Caco-2 (cell line): ENCODE data around the gene ATAD2B. TPM values are rescaled to one million over a fixed set of nuclear protein-coding genes. Genes with fewer than 3 reads are reported as not detected.

Source experiments
- Bru-seq: library from RNA; stranded (reverse); fragments of 400-500 nt; gene quantifications from one replicate; lab custom pipeline; 2021; lab: Mats Ljungman, UMichigan
- BruChase-seq, 2 experiments: library from RNA; stranded (reverse); fragments of 400-500 nt; gene quantifications; one replicate each; lab custom pipeline; 2021; lab: Mats Ljungman, UMichigan
- BruUV-seq: library from RNA; stranded (reverse); fragments of 400-500 nt; replicated peaks from 2 replicates; lab custom pipeline; 2021; lab: Mats Ljungman, UMichigan
- CTCF ChIA-PET: fragments of 300-600 bp; sonication (Branson Sonifier 250); formaldehyde crosslinking; loops from one replicate; lab custom pipeline; 2022; ENCODE audit warnings: antibody characterized with exemption; lab: Charles Lee
- POLR2A ChIA-PET: fragments of 300-600 bp; sonication (Branson Sonifier 250); formaldehyde crosslinking; loops from one replicate; lab custom pipeline; 2022; ENCODE audit warnings: antibody characterized with exemption; lab: Charles Lee
- DNase-seq, 2 experiments: peaks; one replicate each; pipeline versions ENCODE4 v3.0.0 to v3.0.0-alpha.2; 2020 to 2022
- H3K27me3 ChIP-seq: replicated peaks from 2 replicates; pipeline ENCODE4 v1.6.0; 2011; ENCODE audit warnings: low read length; ENCODE audit not compliant: control insufficient read depth, insufficient read depth
- H3K36me3 ChIP-seq: 2 replicates; pipeline ENCODE4 v1.5.1; 2011; ENCODE audit warnings: low read length; ENCODE audit not compliant: control insufficient read depth, insufficient read depth
- H3K4me1 ChIP-seq: fragments of 250-450 bp; sonication (Bioruptor Pico); 2 replicates; pipeline ENCODE4 v1.5.1; 2020; ENCODE audit warnings: mild to moderate bottlenecking
- H3K4me3 ChIP-seq: 2 replicates; pipeline ENCODE4 v1.5.1; 2011; ENCODE audit warnings: low read depth, mild to moderate bottlenecking, control low read depth, low read length
- H3K9me3 ChIP-seq: fragments of 250-450 bp; sonication (Bioruptor Pico); 2 replicates; pipeline ENCODE4 v1.5.1; 2020; ENCODE audit warnings: mild to moderate bottlenecking, moderate library complexity
- H3K27ac Mint-ChIP-seq: one replicate; pipeline ENCODE4 v1.8.0; 2022; ENCODE audit warnings: mixed read lengths; ENCODE audit not compliant: unreplicated experiment
- H3K27me3 Mint-ChIP-seq: one replicate; pipeline ENCODE4 v1.8.0; 2022; ENCODE audit warnings: mixed read lengths; ENCODE audit not compliant: insufficient read depth, unreplicated experiment
- H3K36me3 Mint-ChIP-seq: one replicate; pipeline ENCODE4 v1.8.0; 2022; ENCODE audit warnings: mild to moderate bottlenecking, mixed read lengths; ENCODE audit not compliant: insufficient read depth, unreplicated experiment
- H3K4me1 Mint-ChIP-seq: one replicate; pipeline ENCODE4 v1.8.0; 2022; ENCODE audit warnings: low read depth, mixed read lengths; ENCODE audit not compliant: unreplicated experiment
- H3K4me3 Mint-ChIP-seq: one replicate; pipeline ENCODE4 v1.8.0; 2022; ENCODE audit warnings: mild to moderate bottlenecking, moderate library complexity, mixed read lengths; ENCODE audit not compliant: unreplicated experiment
- H3K9me3 Mint-ChIP-seq: one replicate; pipeline ENCODE4 v1.8.0; 2022; ENCODE audit warnings: mixed read lengths; ENCODE audit not compliant: unreplicated experiment
- CTCF ChIP-seq, 2 experiments: fragments of 200-600 bp in 1 of 2; IDR thresholded peaks; 1 replicate in 1 of 2; 2 replicates in 1 of 2; pipeline versions ENCODE4 v1.5.1 to v1.8.0; 2011 to 2022; ENCODE audit warnings: antibody characterized with exemption in 1 of 2, control low read depth in 1 of 2, inconsistent platforms in 1 of 2, low read depth in 1 of 2, low read length in 1 of 2, mild to moderate bottlenecking in 1 of 2, moderate library complexity in 1 of 2; ENCODE audit not compliant: insufficient read depth in 1 of 2, severe bottlenecking in 1 of 2, unreplicated experiment in 1 of 2
- intact Hi-C: fragments of 100-400 bp; cut with micrococcal nuclease; formaldehyde crosslinking; loops from one replicate; pipeline ENCODE4 v1.10.0; 2022; ENCODE audit not compliant: unreplicated experiment
- long read RNA-seq: library from polyadenylated mRNA; stranded (forward); transcript quantifications from one replicate; pipeline ENCODE4 v2.0.0, GENCODE V29; 2022
- total RNA-seq: library from RNA; stranded (reverse); gene quantifications from 2 replicates; pipeline ENCODE4 v1.2.3, GENCODE V29; 2022

The ATAD2B gene
- total RNA-seq (28.9 and 32.1 TPM in 2 replicates), Bru-seq, nascent RNA (percentile 85 among the genes with signal in this experiment), BruChase-seq, experiment 1, labeled RNA remaining after a 2-hour chase (percentile 82 among the genes with signal in this experiment), BruChase-seq, experiment 2, labeled RNA remaining after a 6-hour chase (percentile 76 among the genes with signal in this experiment)
- long read RNA-seq, full-length matches to known transcripts, result 7 of 20 reads
- long read RNA-seq, partial matches to known transcripts, result 7 of 20 reads
- long read RNA-seq, other reads (novel, unspliced or antisense), result 6 of 20 reads

GRCh38 chr2:23926750-23927571 lies at the start of gene ATAD2B:
Gene ATAD2B, minus strand, starts transcription at chr2:23927123. Its CDS starts 353 bp downstream, at chr2:23926770.
- intact Hi-C loops, result loop anchor here (1.0 to 10.0 kb wide), 6 partner anchors 13 to 438 kb away; partner anchors contain the start of genes ITSN2, SF3B6, TP53I3 and UBXN2A
- H3K27me3 Mint-ChIP-seq, result no peaks in the 10 kb centered on the region
- Histone ChIP-seq H3K36me3 (no peaks in the 10 kb centered on the region), H3K9me3 (no peaks in the 10 kb centered on the region), H3K27me3 (no peaks in the 10 kb centered on the region), H3K4me1 (0 out of 2 replicates have a peak, but pooled peaks cover 3% of the 10 kb centered on the region), H3K4me3 (peak within 1 kb of the TSS; percentile 99)
- peak; percentile 91 to 99 for DNase-seq
- ChIA-PET CTCF (interaction anchor here (0.5 to 3.7 kb wide), 26 partner anchors 12 to 866 kb away, joined by 3 to 64 read pairs (median 4); partner anchors contain the start of genes CENPO, PTRHD1, SF3B6 and TP53I3), POLR2A (interaction anchor here (0.6 to 3.6 kb wide), 10 partner anchors 12 to 196 kb away, joined by 3 to 40 read pairs (median 7); partner anchors contain the start of genes FAM228B, PFN4, SF3B6 and TP53I3)
- H3K27ac Mint-ChIP-seq, result peak within 1 kb of the TSS; percentile 94
- H3K36me3 Mint-ChIP-seq, result no peaks in the 10 kb centered on the region
- no TSS peak for BruUV-seq
- H3K9me3 Mint-ChIP-seq, result no peaks in the 10 kb centered on the region
- TF ChIP-seq CTCF (IDR thresholded peaks at IDR 0.05; ENCODE audit: insufficient read depth in 1 of 2, low read depth in 1 of 2, low read length in 1 of 2, severe bottlenecking in 1 of 2, unreplicated experiment in 1 of 2), result peak; percentile 74 to 92
- peak within 1 kb of the TSS; percentile 91 for H3K4me3 Mint-ChIP-seq
- H3K4me1 Mint-ChIP-seq, result peaks cover 25% of the 10 kb centered on the region

GRCh38 chr2:23967846-23968245 lies 40.9 kb upstream of the ATAD2B start:
- Histone ChIP-seq H3K9me3 (no peaks in the 10 kb centered on the region), H3K27me3 (no peaks in the 10 kb centered on the region), H3K36me3 (no peaks in the 10 kb centered on the region; the same call in none of the 2 replicates), H3K4me1 (no peaks in the 10 kb centered on the region), H3K4me3 (no peak overlapping the region)
- Mint-ChIP-seq H3K27ac (no peak overlapping the region), H3K27me3 (no peaks in the 10 kb centered on the region), H3K9me3 (peaks cover 10% of the 10 kb centered on the region), H3K36me3 (peaks cover 18% of the 10 kb centered on the region), H3K4me3 (no peak overlapping the region), H3K4me1 (no peaks in the 10 kb centered on the region)
- CTCF ChIA-PET, result interaction anchor here (0.6 kb wide), 1 partner anchor 1535 kb away, joined by 6 read pairs; no protein-coding TSS in a partner anchor
- no TSS peak for BruUV-seq
- intact Hi-C loops, result no loop called here
- POLR2A ChIA-PET, result no interaction called here
- no peak for TF ChIP-seq CTCF (IDR thresholded peaks at IDR 0.05; ENCODE audit: insufficient read depth in 1 of 2, low read depth in 1 of 2, low read length in 1 of 2, severe bottlenecking in 1 of 2, unreplicated experiment in 1 of 2)
- no peak for DNase-seq
